Measurements from ENCODE around the gene LKAAEAR1.
A peak's percentile ranks its signal among the peaks of the same experiment; 100 is the strongest.

The LKAAEAR1 gene

GRCh38 chr20:64037498-64038213 is 46.5 kb downstream of the LKAAEAR1 start:
- TF ChIP-seq, protein P1, sequence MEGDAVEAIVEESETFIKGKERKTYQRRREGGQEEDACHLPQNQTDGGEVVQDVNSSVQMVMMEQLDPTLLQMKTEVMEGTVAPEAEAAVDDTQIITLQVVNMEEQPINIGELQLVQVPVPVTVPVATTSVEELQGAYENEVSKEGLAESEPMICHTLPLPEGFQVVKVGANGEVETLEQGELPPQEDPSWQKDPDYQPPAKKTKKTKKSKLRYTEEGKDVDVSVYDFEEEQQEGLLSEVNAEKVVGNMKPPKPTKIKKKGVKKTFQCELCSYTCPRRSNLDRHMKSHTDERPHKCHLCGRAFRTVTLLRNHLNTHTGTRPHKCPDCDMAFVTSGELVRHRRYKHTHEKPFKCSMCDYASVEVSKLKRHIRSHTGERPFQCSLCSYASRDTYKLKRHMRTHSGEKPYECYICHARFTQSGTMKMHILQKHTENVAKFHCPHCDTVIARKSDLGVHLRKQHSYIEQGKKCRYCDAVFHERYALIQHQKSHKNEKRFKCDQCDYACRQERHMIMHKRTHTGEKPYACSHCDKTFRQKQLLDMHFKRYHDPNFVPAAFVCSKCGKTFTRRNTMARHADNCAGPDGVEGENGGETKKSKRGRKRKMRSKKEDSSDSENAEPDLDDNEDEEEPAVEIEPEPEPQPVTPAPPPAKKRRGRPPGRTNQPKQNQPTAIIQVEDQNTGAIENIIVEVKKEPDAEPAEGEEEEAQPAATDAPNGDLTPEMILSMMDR (conservative IDR thresholded peaks at IDR 0.05), result no peak

DNA sequence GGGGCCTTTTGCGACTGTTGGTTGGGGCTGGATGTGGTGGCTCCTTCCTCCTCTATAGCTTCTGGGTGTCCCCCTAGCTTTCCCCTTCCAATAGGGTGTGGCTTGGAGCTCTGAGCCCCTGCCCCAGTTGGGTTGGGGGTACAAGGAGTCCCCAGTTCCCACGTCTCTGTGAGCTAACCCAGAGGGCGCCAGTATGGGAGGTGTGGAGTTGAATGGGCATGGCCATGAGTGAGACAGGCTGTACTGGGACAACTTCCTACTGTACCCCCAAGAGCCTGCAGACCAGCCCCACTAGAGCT is 47.0 kb downstream of the LKAAEAR1 start:
- peak overlapping the region; percentile 79; the same call in 1 of the 2 replicates for H3K27ac ChIP-seq
- TF ChIP-seq, protein P1 (conservative IDR thresholded peaks at IDR 0.05), result no peak

More at GRCh38 chr20:64037498-64038213, 46.5 kb downstream of the LKAAEAR1 start:
- H3K27ac ChIP-seq, result peak overlapping the region; percentile 79

- no peak overlapping the region for H3K27ac ChIP-seq
- TF ChIP-seq, protein P1 (conservative IDR thresholded peaks at IDR 0.05), result no peak
Measured at GRCh38 chr20:64036346-64037198, 47.6 kb downstream of the LKAAEAR1 start.

DNA sequence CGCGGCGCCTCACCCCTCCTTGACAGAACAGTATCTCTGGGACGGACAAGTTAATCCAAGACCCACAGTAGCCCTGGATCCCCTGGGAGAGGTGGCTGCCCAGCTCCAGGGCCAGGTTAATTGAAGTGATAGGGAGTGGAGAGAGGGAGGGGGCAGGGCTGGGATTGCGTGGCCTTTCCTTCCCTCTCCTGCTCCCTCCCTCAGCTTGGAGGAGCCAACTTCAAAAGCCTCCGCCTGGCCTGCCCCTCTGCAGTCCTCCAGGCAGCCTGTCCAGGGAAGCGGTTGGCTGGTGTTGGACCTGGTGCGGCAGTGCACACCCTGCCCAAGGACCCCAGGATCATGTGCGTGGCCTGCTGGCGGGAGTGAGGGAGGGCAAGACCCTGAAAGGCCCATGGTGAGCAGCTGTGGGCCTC is 48.3 kb downstream of the LKAAEAR1 start, which contains the start of gene C20orf204:
Gene C20orf204 (plus strand): TSS at position 250 of the 413 bp plus-strand sequence. CDS start 142 bp downstream, at position 392.
- H3K27ac ChIP-seq, result no peak within 1 kb of the TSS
- TF ChIP-seq, protein P1 (conservative IDR thresholded peaks at IDR 0.05), result no peak

DNA sequence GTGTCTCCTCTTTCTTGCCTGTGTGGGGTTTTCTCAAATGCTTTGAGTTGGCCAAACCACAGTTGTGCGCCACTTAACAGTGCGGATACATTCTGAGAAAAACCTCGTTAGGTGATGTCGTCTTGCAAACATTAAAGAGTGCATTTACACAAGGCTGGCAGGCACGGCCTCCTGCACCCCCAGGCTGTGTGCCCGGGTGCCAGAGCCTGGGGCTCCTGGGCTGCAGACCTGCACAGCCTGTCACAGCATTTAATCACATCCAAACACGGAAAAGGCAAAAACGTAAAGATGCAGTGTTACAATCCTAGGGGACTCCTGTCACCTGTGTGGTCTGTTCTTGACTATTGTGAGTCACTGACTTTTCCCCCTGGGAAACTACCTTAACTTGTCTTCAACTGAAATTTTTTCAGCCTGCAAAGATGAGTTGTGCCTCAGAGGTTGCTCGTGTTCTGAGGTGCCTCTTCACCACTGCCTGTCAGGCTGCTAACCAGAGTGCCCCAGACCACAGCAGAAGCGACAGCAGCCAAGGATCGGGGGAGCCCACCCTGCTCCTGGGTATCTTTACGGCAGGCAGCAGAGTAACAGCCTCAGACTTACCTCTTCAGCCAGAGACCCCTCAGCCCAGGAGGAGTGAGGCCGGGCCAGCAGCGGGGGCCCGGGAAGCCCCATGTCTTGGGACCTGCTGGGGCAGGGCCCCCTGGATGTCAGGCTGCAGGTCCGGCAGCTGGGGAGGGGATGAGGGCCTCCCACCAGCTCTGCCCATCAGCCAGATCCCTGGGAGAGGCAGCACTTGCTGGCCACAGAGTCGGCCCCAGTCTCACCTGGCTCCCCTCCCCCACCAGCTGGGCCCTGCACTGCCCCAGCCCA is 48.9 kb downstream of the LKAAEAR1 start:
- no peak overlapping the region for H3K27ac ChIP-seq

GRCh38 chr20:64033981-64034493 is 50.2 kb downstream of the LKAAEAR1 start:
- TF ChIP-seq, protein P1 (conservative IDR thresholded peaks at IDR 0.05), result no peak
- H3K27ac ChIP-seq, result no peak overlapping the region

More for the DNA sequence above, 48.9 kb downstream of the LKAAEAR1 start:
- TF ChIP-seq, protein P1 (conservative IDR thresholded peaks at IDR 0.05), result no peak

Measured in VCaP (cell line).